ENCODE results near the gene DUSP14. TPM values are rescaled to one million over a fixed set of nuclear protein-coding genes. Genes with fewer than 3 reads are reported as not detected.

The DUSP14 gene
- total RNA-seq, 1 donor from 2014 or later = 21.5 TPM

GRCh38 chr17:37530420-37530819, 40.7 kb downstream of the DUSP14 start:
- no peak overlapping the region for H3K27ac Mint-ChIP-seq (ENCODE audit: unreplicated experiment)
- H3K4me1 Mint-ChIP-seq = no peaks in the 10 kb centered on the region
- H3K9me3 Mint-ChIP-seq = no peaks in the 10 kb centered on the region
- no peaks in the 10 kb centered on the region for H3K27me3 Mint-ChIP-seq (ENCODE audit: low read depth)
- H3K4me3 Mint-ChIP-seq = no peak overlapping the region
- no peak for DNase-seq (ENCODE audit: low read depth, low spot score)
- TF ChIP-seq, protein P1, sequence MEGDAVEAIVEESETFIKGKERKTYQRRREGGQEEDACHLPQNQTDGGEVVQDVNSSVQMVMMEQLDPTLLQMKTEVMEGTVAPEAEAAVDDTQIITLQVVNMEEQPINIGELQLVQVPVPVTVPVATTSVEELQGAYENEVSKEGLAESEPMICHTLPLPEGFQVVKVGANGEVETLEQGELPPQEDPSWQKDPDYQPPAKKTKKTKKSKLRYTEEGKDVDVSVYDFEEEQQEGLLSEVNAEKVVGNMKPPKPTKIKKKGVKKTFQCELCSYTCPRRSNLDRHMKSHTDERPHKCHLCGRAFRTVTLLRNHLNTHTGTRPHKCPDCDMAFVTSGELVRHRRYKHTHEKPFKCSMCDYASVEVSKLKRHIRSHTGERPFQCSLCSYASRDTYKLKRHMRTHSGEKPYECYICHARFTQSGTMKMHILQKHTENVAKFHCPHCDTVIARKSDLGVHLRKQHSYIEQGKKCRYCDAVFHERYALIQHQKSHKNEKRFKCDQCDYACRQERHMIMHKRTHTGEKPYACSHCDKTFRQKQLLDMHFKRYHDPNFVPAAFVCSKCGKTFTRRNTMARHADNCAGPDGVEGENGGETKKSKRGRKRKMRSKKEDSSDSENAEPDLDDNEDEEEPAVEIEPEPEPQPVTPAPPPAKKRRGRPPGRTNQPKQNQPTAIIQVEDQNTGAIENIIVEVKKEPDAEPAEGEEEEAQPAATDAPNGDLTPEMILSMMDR (conservative IDR thresholded peaks at IDR 0.05) = no peak
- H3K36me3 Mint-ChIP-seq (ENCODE audit: low read depth) = peaks cover 2% of the 10 kb centered on the region

GRCh38 chr17:37532756-37533155, 43.1 kb downstream of the DUSP14 start:
- no peak for DNase-seq (ENCODE audit: low read depth, low spot score)
- Mint-ChIP-seq H3K4me3 (no peak overlapping the region), H3K4me1 (no peaks in the 10 kb centered on the region), H3K27ac (ENCODE audit: unreplicated experiment) (no peak overlapping the region), H3K36me3 (ENCODE audit: low read depth) (peaks cover 7% of the 10 kb centered on the region), H3K27me3 (ENCODE audit: low read depth) (no peaks in the 10 kb centered on the region), H3K9me3 (no peaks in the 10 kb centered on the region)
- TF ChIP-seq, protein P1 (conservative IDR thresholded peaks at IDR 0.05) = no peak

- Mint-ChIP-seq H3K27ac (ENCODE audit: unreplicated experiment) (no peak overlapping the region), H3K27me3 (ENCODE audit: low read depth) (no peaks in the 10 kb centered on the region), H3K36me3 (ENCODE audit: low read depth) (peaks cover 14% of the 10 kb centered on the region), H3K4me1 (no peaks in the 10 kb centered on the region), H3K4me3 (no peak overlapping the region), H3K9me3 (no peaks in the 10 kb centered on the region)
- TF ChIP-seq, protein P1 (conservative IDR thresholded peaks at IDR 0.05) = no peak
- DNase-seq (ENCODE audit: low read depth, low spot score) = no peak
These were observed 46.2 kb downstream of the DUSP14 start for GRCh38 chr17:37535906-37536305.

GRCh38 chr17:37538981-37539659, 49.4 kb downstream of the DUSP14 start:
- Mint-ChIP-seq H3K27me3 (ENCODE audit: low read depth) (no peaks in the 10 kb centered on the region), H3K4me3 (no peak overlapping the region), H3K27ac (ENCODE audit: unreplicated experiment) (no peak overlapping the region), H3K9me3 (no peaks in the 10 kb centered on the region), H3K4me1 (no peaks in the 10 kb centered on the region), H3K36me3 (ENCODE audit: low read depth) (peaks cover 15% of the 10 kb centered on the region)
- DNase-seq (ENCODE audit: low read depth, low spot score) = no peak
- TF ChIP-seq, protein P1 (conservative IDR thresholded peaks at IDR 0.05) = no peak

GRCh38 chr17:37541880-37542660, 52.4 kb downstream of the DUSP14 start:
- H3K27ac Mint-ChIP-seq (ENCODE audit: unreplicated experiment) = peak overlapping the region; percentile 44
- no peaks in the 10 kb centered on the region for H3K27me3 Mint-ChIP-seq (ENCODE audit: low read depth)
- no peak overlapping the region for H3K4me3 Mint-ChIP-seq
- no peaks in the 10 kb centered on the region for H3K4me1 Mint-ChIP-seq
- TF ChIP-seq, protein P1 (conservative IDR thresholded peaks at IDR 0.05) = no peak
- H3K36me3 Mint-ChIP-seq (ENCODE audit: low read depth) = peaks cover 13% of the 10 kb centered on the region
- H3K9me3 Mint-ChIP-seq = no peaks in the 10 kb centered on the region
- DNase-seq (ENCODE audit: low read depth, low spot score) = no peak

Measured in neural crest cell (in vitro differentiated cells).